Upper lobe of left lung (tissue), 4 donors: Measurements from ENCODE around the gene SFT2D1.

ENCODE experiments used
- EP300 ChIP-seq, 4 donors: sonication (generic); formaldehyde crosslinking; IDR thresholded peaks; one replicate each; pipeline ENCODE4 v1.5.1; 2017; ENCODE audit warnings: antibody characterized with exemption in 4 of 4, control low read depth in 2 of 4
- POLR2A ChIP-seq, 4 donors: fragments of 450-650 bp; IDR thresholded peaks; one replicate each; pipeline ENCODE4 v1.5.1; 2016 to 2017; ENCODE audit warnings: antibody characterized with exemption in 4 of 4, mild to moderate bottlenecking in 2 of 4
- TF ChIP-seq, protein P1 (sequence below), 6 experiments: fragments of 450-650 bp in 4 of 6; fragments of 200-600 bp in 2 of 6; sonication (generic) in 2 of 6; IDR thresholded peaks; one replicate each; pipeline ENCODE4 v1.5.1; 2016 to 2019; ENCODE audit warnings: antibody characterized with exemption in 6 of 6

DNA sequence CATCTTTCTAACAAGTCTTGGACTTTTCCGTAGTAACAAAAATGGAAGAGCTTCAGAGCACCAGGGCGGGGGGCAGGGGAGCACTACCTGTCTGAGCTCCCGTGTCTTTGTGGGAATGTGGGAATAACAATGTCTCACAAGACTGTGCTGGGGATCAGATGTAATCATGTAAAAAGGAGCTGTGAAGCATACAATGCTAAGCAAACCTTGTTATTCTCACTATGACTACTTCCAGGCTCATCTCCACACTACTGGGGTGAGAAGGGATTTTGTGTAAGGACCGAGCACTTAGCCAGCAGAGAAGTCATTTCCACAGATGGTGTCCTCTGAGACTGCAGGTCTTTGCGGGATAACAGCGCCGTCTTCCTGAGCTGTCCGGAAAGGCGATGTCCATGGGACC lies 61.2 kb downstream of the SFT2D1 start:
- no peak for TF ChIP-seq EP300 (IDR thresholded peaks at IDR 0.05)
- no peak for TF ChIP-seq POLR2A (IDR thresholded peaks at IDR 0.05)
- TF ChIP-seq, protein P1, sequence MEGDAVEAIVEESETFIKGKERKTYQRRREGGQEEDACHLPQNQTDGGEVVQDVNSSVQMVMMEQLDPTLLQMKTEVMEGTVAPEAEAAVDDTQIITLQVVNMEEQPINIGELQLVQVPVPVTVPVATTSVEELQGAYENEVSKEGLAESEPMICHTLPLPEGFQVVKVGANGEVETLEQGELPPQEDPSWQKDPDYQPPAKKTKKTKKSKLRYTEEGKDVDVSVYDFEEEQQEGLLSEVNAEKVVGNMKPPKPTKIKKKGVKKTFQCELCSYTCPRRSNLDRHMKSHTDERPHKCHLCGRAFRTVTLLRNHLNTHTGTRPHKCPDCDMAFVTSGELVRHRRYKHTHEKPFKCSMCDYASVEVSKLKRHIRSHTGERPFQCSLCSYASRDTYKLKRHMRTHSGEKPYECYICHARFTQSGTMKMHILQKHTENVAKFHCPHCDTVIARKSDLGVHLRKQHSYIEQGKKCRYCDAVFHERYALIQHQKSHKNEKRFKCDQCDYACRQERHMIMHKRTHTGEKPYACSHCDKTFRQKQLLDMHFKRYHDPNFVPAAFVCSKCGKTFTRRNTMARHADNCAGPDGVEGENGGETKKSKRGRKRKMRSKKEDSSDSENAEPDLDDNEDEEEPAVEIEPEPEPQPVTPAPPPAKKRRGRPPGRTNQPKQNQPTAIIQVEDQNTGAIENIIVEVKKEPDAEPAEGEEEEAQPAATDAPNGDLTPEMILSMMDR (IDR thresholded peaks at IDR 0.05): no peak
